Fibroblast of skin of scalp (primary cell): ENCODE results near the gene TGFB1I1.
A peak's percentile ranks its signal among the peaks of the same experiment; 100 is the strongest.

Experiments
- DNase-seq: peaks from one replicate; pipeline ENCODE4 v3.0.0-alpha.2; 2013

The TGFB1I1 gene

DNA sequence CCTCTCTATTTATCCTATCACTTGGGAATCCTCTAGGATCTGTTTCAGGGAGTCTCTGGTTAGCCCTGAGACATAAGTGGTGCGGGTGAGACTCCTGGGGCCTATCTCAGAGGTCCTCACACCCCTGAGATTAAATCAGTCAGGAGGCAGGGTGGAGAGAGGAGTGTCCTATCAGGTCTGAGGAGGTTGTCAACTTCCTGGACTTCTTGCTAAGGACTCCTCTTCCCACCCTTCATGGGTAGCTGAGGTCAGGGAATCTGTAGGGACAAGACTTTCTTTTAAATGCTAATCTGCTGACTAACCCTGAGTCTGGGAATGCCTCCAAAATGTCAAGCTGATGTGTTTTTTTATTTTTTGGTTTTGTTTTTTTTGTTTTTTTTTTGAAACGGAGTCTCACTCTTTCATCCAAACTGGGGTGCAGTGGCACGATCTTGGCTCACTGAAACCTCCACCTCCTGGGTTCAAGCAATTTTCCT is 19.3 kb upstream of the TGFB1I1 start:
- peak; percentile 95 for DNase-seq

DNA sequence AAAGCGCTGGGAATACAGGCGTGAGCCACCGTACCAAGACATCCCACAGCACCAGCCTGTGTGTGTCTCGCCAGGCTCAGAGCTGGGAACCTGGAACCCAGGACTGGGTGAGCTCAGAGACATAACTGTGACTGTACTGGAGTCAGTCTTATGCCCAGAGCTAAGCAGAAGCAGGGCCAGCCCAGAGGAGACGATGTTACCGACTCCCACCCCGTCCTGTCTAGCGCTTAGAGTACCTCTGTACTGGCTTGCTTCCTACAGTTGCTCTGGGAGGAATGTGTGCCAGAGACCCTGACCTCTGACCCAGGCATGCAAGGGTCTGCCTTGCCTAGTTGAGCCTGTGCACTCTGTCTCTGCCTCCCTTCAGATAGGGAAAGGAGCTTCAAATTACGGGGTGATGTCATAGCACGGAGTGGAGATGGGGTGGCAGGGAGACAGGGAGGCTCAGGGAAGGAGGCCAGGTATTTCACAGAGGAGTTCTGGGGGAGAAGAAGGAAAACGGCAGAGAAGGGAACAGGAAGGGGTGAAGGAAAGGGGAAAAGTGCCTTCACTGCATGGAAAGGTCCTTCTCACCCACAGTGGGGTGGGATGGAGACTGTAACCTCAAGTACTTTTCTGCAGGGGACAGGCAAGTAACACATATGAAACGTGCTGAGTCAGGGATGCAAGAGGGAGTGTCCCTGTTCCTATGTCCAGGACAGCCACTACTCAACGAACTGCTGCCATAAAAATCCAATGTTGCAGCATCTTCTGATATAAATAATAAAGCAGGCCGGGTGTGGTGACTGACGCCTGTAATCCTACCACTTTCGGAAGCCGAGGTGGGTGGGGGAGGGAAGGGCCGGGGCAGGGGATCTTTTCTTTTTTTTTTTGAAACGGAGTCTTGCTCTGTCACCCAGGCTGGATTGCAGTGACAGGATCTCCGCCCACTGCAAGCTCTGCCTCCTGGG is 18.4 kb upstream of the TGFB1I1 start:
- peak; percentile 78 for DNase-seq

DNA sequence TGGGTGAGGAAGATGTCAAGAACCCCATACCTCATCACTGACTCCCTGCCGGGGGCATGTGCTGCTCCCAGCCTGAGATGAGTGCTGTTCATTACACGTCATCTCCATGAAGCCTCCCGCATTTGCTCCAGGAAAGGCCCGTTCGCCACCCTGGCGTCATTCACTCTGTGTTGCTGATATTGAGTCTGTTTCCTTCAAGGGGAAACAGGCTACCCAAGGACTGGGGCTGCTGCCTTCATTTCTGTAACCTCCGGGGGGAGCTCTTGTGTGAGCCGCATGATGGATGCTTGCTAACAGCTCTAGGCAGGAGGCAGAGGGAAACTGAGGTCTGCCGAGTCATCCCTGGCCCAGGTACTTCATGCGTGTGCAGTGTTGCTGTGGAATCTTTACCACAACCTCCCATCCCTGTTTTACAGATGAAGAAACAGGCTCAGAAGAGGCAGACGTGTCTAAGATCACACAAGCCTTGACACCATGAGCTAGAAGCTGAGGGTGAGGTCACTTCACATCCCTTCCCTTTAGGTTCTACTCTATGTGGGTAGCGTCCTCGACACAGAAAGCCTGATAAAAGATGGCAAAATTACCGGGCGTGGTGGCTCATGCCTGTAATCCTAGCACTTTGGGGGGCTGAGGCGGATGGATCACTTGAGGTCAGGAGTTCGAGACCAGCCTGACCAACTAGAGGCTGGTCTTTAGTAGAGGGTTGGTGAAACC is 16.2 kb upstream of the TGFB1I1 start:
- DNase-seq = no peak

DNA sequence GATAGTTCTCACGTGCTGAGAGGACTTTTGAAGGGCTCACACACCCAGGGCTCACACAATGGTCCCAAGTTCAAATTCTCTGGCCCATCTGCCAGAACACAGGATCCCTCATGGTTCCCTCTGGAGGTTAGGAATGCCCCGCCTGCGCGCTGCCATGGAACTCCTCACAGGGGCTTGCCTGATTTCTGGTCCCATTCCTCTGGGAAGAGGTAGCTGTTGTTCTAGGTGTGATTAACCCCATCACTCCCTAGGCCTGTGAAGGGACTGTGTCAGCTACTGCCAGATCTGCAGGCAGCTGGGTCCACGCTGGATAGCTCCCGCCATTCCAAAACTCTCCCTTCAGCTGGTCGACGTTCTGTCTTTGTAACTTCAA is 15.0 kb upstream of the TGFB1I1 start:
- no peak for DNase-seq

DNA sequence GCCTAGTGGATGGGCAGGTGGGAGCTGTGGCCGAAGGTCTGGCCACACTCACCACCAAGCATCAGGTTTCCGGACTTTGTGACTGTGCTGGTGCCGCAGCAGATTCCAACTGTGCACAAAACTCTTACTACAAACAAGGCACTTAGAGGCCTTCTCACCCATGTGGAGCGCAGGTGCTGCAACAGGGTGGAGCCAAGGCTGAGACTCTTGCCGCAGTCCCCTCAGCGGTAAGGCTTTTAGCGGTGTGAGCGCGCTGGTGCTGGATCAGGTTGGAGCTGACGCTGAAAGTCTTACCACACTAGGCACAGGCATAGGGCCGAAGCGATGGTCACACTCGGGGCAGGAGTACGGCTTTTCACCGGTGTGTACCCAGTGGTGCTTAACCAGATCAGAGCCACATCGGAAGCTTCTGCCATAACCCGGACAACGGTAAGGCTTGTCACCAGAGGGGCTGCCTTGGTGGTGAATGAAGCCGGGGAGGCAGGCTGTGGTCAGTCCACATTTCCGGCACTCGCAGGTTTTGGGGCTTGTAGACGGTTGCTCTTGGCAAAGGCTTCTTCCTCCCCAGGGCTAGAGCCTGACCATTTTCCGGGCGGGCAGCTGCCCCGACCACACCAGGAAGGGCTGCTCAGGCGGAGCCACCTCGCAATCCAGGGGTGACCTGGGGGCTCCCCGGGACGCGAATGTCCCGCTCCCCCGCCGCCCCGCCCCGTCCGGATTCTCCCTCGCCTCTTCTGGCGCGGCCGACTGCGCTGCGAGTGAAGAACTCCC is 13.7 kb upstream of the TGFB1I1 start:
- DNase-seq = no peak

DNA sequence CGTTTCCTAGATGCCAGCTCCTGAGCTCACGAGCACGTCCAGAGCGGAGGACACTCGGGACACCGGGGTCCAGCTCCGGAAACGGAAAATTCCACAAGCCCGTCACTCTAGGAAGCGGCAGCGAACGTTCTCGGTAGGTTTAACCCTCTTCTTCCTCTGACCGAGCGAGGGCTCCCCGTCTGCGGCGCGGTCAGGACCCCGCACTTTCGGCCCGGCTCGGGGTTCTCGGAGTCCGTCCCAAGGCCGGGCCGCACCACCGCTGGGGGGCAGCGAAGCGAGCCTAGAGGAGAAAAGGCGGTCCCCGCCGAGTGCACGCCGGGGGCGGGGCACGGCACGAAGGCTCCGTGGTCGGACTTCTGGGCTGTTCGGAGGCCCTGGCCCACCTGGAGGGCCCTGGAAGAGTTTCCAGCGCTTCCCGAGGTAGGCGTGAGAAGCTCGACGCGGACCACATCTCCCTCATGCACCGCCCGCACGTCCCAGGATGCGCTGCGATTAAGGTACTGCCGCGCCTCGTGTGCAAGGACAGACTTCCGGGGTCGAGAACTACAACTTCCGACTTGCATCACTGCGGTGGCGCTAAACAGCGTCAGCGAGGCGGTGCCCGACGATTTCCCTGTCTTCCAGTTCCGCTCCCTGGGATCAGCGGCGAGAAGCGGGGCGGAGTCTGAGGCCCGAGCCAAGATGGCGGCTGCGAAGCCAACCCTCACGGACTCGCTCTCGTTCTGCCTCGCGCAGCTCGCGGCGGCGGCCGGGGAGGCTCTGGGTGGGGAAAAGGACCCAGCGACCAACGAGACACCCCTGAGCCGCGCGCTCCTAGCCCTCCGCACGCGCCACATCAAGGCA is 12.9 kb upstream of the TGFB1I1 start, which contains the start of gene ARMC5:
TSS of gene ARMC5 (plus strand) at position 658 of the 843 bp plus-strand sequence. CDS start at position 682, 24 bp downstream.
- DNase-seq = peak; percentile 99

DNA sequence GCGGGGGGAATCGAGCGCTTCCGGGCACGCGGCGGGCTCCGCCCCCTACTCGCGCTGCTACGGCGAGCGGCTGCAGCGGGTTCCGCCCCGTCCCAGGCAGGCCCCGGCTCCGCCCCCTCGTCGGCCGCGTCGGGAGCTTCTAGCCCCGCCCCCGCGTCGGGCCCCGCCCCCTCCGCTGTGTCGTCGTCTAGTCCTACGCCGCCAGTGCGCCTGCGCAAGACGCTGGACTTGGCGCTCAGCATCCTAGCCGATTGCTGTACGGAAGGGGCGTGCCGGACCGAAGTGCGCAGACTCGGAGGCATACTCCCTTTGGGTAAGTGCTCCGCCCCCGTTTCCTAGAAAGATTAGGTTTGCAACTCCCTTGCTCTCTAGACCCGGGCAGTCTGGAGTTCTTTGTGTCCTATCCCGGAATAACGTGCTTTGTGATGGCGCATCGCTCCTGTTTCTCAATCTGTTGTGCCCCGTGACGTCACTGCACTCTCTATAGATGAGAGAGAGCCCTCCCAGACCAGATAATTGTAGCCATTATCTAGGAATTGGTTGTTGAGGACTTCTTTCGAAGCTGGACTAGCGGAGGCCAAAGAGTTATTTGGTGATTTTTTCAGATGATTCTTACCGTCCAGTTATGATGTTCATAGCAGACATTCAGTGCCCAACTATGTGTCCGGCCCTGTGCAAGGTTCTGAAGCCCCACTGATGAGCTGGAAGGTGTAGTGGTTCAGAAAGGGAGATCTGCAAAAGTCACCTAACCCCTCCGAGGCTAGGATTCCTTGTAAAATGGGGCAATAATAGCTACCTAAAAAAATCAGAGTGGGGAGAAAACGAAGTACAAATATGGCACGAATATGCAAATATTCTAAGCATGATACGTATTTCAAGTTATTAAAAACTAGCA is 12.0 kb upstream of the TGFB1I1 start:
- peak; percentile 99 for DNase-seq

DNA sequence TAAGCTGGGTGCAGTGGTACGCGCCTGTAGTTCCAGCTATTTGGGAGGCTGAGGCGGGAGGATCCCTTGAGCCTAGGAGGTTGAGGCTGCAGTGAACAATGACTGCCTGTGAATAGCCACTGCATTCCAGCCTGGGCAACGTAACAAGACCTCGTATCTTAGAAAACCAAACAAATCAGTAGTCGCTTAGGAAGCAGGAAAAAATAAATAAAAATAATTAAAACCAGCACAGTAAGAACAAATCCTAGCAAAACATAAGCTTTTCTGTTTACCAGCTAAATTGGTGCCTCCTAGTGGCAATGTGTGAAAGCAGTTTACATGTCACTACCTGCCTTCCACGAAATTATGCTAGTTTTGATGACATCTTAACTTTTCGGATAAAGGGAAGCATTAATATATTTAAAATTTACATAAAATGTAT is 11.4 kb upstream of the TGFB1I1 start:
- DNase-seq = peak; percentile 63

DNA sequence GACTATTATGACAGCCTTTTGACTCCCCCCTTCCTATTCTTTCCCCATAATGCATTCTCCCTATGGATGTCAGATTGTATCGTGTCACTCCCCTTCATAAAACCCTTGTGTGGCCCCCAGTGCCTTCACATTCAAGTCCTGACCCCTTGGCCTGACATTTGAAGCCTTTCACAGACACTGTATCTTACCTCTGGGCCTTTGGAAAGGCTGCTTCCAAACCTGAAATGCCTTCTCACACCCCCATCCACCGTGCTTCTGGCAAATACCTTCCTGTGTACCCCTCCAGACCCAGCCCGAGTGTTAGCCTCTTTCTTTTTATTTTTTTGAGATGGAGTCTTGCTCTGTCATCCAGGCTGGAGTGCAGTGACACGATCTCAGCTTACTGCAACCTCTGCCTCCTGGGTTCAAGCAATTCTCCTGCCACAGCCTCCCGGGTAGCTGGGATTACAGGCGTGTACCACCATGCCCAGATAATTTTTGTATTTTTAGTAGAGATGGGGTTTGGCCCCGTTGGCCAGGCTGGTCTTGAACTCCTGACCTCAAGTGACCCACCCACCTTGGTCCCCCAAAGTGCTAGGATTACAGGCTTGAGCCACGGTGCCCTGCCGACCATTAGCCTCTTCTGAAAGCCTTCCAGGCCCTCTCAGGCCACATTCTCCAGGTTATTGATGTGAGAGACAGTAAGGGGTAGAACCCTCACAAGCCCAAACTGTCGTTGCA is 10.6 kb upstream of the TGFB1I1 start:
- DNase-seq = no peak

DNA sequence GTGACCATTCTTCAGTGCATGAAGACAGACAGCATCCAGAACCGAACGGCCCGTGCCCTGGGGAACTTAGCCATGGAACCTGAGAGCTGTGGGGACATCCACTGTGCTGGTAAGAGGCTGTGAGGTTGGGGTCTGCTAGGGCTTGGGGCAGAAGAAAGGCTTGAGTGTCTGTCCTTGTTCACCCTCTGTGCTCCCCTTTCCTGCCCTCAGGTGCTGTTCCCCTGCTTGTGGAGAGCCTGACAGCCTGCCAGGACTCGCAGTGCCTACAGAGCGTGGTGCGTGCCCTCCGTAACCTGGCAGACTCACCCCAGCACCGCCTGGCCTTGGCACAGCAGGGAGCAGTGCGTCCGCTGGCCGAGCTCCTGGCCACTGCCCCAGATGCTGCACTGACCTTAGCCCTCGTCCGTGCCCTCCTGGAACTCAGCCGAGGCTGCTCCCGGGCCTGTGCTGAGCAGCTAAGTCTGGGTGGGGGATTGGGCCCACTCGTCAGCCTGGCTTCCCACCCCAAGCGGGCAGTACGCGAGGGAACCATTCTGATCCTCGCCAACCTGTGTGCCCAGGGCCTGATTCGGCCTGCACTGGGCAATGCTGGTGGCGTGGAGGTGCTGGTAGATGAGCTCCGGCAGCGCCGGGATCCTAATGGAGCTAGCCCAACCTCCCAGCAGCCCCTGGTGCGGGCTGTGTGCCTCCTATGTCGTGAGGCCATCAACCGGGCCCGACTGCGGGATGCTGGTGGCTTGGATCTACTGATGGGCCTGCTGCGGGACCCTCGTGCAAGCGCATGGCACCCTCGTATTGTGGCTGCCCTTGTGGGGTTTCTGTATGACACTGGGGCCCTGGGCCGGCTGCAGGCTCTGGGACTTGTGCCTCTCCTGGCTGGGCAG is 9.8 kb upstream of the TGFB1I1 start:
- no peak for DNase-seq

DNA sequence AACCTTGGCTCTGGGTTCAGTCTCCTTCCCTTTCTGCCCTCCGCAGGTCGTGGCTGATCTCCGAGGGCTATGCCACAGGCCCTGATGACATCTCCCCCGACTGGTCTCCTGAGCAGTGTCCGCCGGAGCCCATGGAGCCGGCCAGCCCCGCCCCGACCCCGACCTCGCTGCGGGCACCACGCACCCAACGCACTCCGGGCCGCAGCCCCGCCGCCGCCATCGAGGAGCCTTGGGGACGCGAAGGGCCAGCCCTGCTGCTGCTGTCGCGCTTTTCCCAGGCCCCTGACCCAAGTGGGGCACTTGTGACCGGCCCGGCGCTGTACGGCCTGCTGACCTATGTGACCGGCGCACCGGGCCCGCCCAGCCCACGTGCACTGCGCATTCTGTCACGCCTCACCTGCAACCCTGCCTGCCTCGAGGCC is 7.6 kb upstream of the TGFB1I1 start:
- DNase-seq = no peak

DNA sequence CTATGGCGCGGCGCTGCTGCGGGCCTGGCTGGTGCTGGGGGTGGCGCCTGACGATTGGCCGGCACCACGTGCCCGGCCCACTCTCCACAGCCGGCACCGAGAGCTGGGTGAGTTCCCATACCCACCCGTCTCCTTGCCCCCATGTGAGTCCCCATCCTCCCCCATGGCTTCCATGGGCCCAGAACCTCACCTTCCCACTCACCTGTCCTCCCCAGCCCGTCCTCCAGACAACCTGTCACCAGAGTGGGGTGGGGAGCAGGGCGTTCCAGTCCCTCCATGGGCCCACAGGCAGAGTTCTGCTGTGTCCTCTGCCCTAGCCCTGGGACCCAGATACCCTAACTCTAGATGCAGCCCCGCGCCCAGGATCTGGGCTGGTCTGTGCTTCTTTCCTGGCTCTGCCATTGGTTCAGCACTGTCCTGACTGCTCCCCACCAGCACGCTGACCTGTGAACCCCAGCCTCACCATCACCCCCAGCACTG is 7.1 kb upstream of the TGFB1I1 start:
- no peak for DNase-seq

DNA sequence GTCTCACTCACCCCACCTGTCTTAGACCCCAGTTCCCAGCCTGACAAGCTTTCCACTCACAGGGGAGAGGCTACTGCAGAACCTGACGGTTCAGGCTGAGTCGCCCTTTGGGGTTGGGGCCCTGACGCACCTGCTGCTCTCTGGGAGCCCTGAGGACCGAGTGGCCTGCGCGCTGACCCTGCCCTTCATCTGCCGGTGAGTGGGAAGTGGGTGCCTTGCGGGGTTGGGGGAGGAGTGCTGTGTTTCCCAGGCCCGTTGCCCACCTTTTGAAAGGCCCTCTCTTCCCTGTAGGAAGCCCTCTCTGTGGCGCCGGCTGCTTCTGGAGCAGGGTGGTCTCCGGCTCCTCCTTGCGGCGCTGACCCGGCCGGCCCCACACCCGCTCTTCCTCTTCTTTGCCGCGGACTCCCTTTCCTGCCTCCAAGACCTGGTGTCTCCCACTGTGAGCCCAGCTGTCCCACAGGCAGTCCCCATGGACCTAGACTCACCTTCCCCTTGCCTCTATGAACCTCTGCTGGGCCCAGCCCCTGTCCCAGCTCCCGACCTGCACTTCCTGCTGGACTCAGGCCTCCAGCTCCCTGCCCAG is 6.1 kb upstream of the TGFB1I1 start:
- no peak for DNase-seq

DNA sequence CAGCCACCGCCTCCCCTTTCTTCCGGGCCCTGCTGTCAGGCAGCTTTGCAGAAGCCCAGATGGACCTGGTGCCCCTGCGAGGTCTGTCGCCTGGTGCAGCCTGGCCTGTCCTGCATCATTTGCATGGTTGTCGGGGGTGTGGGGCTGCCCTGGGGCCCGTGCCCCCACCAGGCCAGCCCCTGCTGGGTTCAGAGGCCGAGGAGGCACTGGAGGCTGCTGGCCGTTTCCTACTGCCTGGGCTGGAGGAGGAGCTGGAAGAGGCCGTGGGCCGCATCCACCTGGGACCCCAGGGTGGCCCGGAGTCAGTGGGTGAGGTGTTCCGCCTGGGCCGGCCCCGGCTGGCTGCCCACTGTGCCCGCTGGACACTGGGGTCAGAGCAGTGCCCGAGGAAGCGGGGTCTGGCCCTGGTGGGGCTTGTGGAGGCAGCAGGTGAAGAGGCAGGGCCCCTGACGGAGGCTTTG is 5.5 kb upstream of the TGFB1I1 start:
- no peak for DNase-seq

DNA sequence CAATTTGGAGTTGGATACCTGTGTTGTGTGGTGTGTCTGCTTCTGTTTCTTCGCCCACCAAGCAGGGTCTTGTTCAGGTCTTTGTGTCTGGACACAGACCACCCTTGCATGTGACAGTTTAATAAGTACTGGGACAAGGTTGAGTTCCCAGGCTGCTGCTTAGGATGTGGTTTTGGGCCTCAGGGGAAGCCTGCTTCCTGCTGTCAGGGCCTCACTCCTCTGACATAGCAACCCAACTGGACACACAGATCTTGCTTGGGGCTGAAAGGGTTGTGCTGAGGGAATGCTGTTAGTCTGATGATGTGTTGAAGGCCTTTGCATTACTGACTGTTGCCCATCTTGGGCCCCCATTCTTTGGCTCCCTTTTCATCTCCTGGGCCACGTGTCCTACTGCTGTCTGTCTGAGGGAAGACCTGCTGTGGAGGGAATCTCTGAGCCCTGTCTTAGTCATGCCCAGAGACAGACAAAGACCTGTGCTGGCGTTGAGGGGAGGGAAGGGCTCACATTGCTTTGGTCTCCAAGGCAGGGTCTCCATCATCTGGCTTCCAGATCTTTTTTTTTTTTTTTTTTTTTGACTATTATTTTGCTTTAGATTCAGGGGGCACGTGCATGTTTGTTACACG is 4.7 kb upstream of the TGFB1I1 start:
- peak; percentile 70 for DNase-seq

DNA sequence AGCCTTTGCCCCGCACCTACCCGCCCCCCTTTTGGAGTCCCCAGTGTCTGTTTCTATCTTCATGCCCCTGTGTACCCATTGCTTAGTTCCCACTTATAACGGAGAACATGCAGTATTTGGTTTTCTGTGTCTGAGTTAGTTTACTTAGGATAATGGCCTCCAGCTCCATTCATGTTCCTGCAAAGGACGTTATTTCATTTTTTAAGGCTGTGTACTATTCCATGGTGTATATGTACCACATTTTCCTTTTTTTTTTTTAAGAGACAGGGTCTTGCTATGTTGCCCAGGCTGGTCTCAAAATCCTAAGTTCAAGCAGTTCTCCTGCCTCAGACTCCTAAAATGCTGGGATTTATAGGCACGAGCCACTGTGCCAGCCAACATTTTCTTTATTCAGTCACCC is 4.1 kb upstream of the TGFB1I1 start:
- DNase-seq = no peak

DNA sequence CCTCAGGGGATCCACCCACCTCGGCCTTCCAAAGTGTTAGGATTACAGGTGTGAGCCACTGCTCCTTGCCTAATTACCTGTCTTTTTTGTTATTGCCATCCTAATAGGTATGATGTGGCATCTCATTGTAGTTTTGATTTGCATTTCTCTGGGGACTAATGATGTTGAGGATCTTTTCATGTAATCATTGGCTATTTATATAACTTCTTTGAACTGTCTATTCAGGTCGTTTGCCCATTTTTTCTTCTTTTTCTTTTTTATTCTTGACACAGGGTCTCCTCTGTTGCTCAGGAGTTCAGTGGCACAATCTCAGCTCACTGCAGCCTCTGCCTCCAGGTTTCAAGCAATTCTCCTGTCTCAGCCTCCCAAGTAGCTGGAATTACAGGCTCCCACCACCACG is 1.3 kb upstream of the TGFB1I1 start:
- no peak for DNase-seq
